GM23338 (cell line): ENCODE measurements around the gene DAPK2.

Experiments used
- CTCF ChIP-seq, 2 experiments: fragments of 200-600 bp in 1 of 2; sonication (generic) in 1 of 2; conservative IDR thresholded peaks; 2 replicates each; pipeline versions ENCODE4 v1.5.1 to v1.6.1; 2016 to 2017; ENCODE audit warnings: antibody characterized with exemption in 2 of 2, low read depth in 2 of 2, mild to moderate bottlenecking in 2 of 2, moderate library complexity in 1 of 2
- EZH2 ChIP-seq: fragments of 200-600 bp; sonication (generic); IDR thresholded peaks from one replicate; pipeline ENCODE4 v1.8.0; 2017; ENCODE audit warnings: antibody characterized with exemption, mild to moderate bottlenecking, low read depth; ENCODE audit not compliant: unreplicated experiment
- EZH2phosphoT487 ChIP-seq: fragments of 200-600 bp; sonication (generic); IDR thresholded peaks from one replicate; pipeline ENCODE4 v1.8.1; 2018; ENCODE audit warnings: antibody characterized with exemption; ENCODE audit not compliant: unreplicated experiment
- JUNB ChIP-seq: IDR thresholded peaks from one replicate; pipeline ENCODE4 v1.6.1; 2016; ENCODE audit warnings: antibody characterized with exemption; ENCODE audit not compliant: unreplicated experiment
- POLR2AphosphoS5 ChIP-seq: IDR thresholded peaks from 2 replicates; pipeline ENCODE4 v1.6.1; 2016; ENCODE audit warnings: antibody characterized with exemption, low read depth
- REST ChIP-seq: IDR thresholded peaks from one replicate; pipeline ENCODE4 v1.6.1; 2018; ENCODE audit warnings: antibody characterized with exemption; ENCODE audit not compliant: unreplicated experiment
- STAT1 ChIP-seq: IDR thresholded peaks from one replicate; pipeline ENCODE4 v1.6.1; 2016; ENCODE audit warnings: antibody characterized with exemption; ENCODE audit not compliant: unreplicated experiment
- ZNF114 ChIP-seq: fragments of 250-450 bp; sonication (Bioruptor Pico); IDR thresholded peaks from 2 replicates; pipeline ENCODE4 v1.5.0; 2020; ENCODE audit warnings: mild to moderate bottlenecking, moderate library complexity
- TF ChIP-seq, protein P1 (sequence below): IDR thresholded peaks from 2 replicates; pipeline ENCODE4 v1.6.1; 2016; ENCODE audit warnings: antibody characterized with exemption

DNA sequence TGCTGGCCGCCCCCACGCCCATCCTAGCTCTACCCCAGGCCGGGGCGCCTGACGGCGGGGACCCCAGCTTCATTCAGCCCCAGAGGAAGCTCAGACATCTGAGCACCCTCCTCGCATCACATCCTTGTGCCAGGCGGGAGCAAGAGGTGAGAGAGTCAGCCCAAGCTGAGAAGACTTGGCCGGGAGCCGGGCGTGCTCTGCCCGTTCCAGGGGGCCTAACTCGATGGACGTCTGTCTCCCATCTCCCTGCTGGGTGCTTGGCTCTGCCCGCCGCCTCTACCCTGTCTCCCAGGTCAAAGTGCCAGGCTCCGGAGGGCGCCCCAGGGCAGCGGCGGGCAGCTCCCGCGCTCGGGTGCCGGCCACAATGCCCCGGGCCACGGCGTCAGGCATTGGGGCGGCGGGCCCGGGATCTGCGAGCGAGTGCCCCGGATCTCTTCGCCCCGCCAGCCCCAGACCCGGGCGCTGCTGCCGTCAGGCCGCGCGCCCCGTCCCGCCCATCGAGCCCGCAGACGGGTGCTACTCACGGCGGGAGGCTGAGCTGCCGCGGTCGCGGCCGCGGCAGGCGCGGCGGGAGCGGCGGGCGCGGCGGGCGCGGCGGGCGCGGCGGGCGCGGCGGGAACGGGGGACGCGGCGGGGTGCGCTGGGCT lies 388 bp downstream of the DAPK2 start:
- TF ChIP-seq CTCF (conservative IDR thresholded peaks at IDR 0.05; ENCODE audit: low read depth in 2 of 2) (no peak), EZH2 (no peak), JUNB (no peak), POLR2AphosphoS5 (no peak), REST (no peak), STAT1 (no peak), EZH2phosphoT487 (no peak), ZNF114 (CRISPR knock-in tag) (no peak)
- TF ChIP-seq, protein P1, sequence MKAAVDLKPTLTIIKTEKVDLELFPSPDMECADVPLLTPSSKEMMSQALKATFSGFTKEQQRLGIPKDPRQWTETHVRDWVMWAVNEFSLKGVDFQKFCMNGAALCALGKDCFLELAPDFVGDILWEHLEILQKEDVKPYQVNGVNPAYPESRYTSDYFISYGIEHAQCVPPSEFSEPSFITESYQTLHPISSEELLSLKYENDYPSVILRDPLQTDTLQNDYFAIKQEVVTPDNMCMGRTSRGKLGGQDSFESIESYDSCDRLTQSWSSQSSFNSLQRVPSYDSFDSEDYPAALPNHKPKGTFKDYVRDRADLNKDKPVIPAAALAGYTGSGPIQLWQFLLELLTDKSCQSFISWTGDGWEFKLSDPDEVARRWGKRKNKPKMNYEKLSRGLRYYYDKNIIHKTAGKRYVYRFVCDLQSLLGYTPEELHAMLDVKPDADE = no peak
